HTR-8/SVneo (cell line): ENCODE data around the gene CSRNP3.

ENCODE experiments used
- DNase-seq: peaks from one replicate; pipeline ENCODE4 v3.0.0; 2011; ENCODE audit warnings: low spot score, mixed read lengths; ENCODE audit not compliant: insufficient read length
- FAIRE-seq: peaks from 2 replicates; lab custom pipeline; 2011; peaks lifted over from hg19 to GRCh38; lab: Jason Lieb, UNC

The CSRNP3 gene

GRCh38 chr2:165469417-165469816, at the start of gene CSRNP3:
Gene CSRNP3, plus strand, starts transcription at chr2:165469698. Its CDS starts 125,368 bp downstream, at chr2:165595066.
- FAIRE-seq (no peak), DNase-seq (peak; percentile 45)

- no peak for FAIRE-seq
Observed at GRCh38 chr2:165420231-165420630, 49.3 kb upstream of the CSRNP3 start.

GRCh38 chr2:165423081-165423480, 46.4 kb upstream of the CSRNP3 start:
- DNase-seq (no peak), FAIRE-seq (no peak)

More at GRCh38 chr2:165420231-165420630, 49.3 kb upstream of the CSRNP3 start:
- DNase-seq, result no peak

GRCh38 chr2:165425556-165425955, 43.9 kb upstream of the CSRNP3 start:
- no peak for DNase-seq

GRCh38 chr2:165427686-165428085, 41.8 kb upstream of the CSRNP3 start:
- no peak for DNase-seq
- no peak for FAIRE-seq

More at GRCh38 chr2:165425556-165425955, 43.9 kb upstream of the CSRNP3 start:
- no peak for FAIRE-seq

GRCh38 chr2:165428926-165429325, 40.6 kb upstream of the CSRNP3 start:
- FAIRE-seq (no peak), DNase-seq (no peak)

- FAIRE-seq (no peak), DNase-seq (no peak)
Observed at GRCh38 chr2:165431014-165431413, 38.5 kb upstream of the CSRNP3 start.

- DNase-seq, result no peak
- no peak for FAIRE-seq
Observed at GRCh38 chr2:165432234-165432966, 37.1 kb upstream of the CSRNP3 start.

- FAIRE-seq (no peak), DNase-seq (no peak)
Observed at GRCh38 chr2:165434865-165435496, 34.5 kb upstream of the CSRNP3 start.

GRCh38 chr2:165435611-165436010, 33.9 kb upstream of the CSRNP3 start:
- no peak for DNase-seq
- no peak for FAIRE-seq

- FAIRE-seq, result no peak
- DNase-seq, result no peak
Observed at GRCh38 chr2:165436559-165436958, 32.9 kb upstream of the CSRNP3 start.

- FAIRE-seq (no peak), DNase-seq (no peak)
Observed at GRCh38 chr2:165440367-165440766, 29.1 kb upstream of the CSRNP3 start.

- FAIRE-seq (no peak), DNase-seq (no peak)
Observed at GRCh38 chr2:165443511-165443910, 26.0 kb upstream of the CSRNP3 start.

GRCh38 chr2:165448406-165448805, 21.1 kb upstream of the CSRNP3 start:
- no peak for DNase-seq
- no peak for FAIRE-seq

GRCh38 chr2:165450156-165450555, 19.3 kb upstream of the CSRNP3 start:
- FAIRE-seq, result no peak
- no peak for DNase-seq

- no peak for FAIRE-seq
- DNase-seq, result no peak
Observed at GRCh38 chr2:165452327-165452726, 17.2 kb upstream of the CSRNP3 start.

GRCh38 chr2:165453561-165454094, 15.9 kb upstream of the CSRNP3 start:
- no peak for FAIRE-seq
- DNase-seq, result no peak

GRCh38 chr2:165454905-165455304, 14.6 kb upstream of the CSRNP3 start:
- DNase-seq, result no peak

GRCh38 chr2:165456027-165456426, 13.5 kb upstream of the CSRNP3 start:
- no peak for DNase-seq
- FAIRE-seq, result no peak

More at GRCh38 chr2:165454905-165455304, 14.6 kb upstream of the CSRNP3 start:
- FAIRE-seq, result no peak

- DNase-seq (no peak), FAIRE-seq (no peak)
Observed at GRCh38 chr2:165462443-165462842, 7.1 kb upstream of the CSRNP3 start.

- no peak for DNase-seq
- no peak for FAIRE-seq
Observed at GRCh38 chr2:165466386-165466785, 3.1 kb upstream of the CSRNP3 start.
